ENCODE measurements around the gene COX8C.
"Not testable (repeated sequence)": the region's sequence is repeated elsewhere in the genome, so short reads cannot be mapped to it uniquely, and the experiment has no call there.

Gene COX8C

DNA sequence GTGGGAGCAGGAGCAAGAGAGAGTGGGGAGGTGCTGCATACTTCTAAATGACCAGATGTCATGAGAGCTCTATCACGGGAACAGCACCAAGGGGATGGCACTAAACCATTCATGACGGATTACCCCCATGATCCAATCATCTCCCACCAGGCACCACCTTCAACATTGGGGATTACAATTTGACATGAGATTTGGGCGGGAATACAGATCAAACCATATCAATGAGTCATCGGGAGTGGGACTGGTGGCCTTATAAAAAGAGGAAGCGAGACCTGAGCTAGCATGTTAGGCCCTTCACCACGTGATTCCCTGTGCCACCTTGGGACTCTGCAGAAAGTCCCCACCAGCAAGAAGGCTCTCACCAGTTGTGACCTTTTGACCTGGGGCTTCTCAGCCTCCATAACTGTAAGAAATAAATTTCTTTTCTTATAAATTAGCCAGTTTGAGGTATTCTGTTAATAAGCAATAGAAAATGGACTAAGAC lies 28.7 kb downstream of the COX8C start:
- no peak for DNase-seq

GRCh38 chr14:93379831-93380230 lies 32.8 kb downstream of the COX8C start:
- DNase-seq: no peak

DNA sequence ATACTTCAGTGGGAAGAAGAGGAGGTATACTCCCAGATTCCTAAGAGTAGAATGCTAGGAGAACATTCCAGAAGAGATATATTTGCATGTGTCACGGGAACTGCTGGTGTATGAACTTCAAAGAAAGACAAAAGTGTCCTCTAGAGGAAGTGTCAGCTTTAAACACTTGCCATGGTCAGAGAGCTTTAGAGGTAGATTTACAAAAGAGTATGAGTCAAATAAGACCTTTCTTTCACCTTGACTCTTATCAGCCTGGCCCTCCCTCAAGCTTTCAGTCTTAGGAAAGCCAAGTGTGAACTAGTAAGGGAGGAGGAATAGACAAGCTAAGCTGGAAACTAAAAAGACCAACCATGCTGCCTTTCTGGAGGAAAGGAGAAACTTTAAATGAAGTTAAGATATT lies 34.7 kb downstream of the COX8C start:
- DNase-seq: no peak

- DNase-seq: not testable (repeated sequence)
Observed at GRCh38 chr14:93384256-93384655, 37.3 kb downstream of the COX8C start.

DNA sequence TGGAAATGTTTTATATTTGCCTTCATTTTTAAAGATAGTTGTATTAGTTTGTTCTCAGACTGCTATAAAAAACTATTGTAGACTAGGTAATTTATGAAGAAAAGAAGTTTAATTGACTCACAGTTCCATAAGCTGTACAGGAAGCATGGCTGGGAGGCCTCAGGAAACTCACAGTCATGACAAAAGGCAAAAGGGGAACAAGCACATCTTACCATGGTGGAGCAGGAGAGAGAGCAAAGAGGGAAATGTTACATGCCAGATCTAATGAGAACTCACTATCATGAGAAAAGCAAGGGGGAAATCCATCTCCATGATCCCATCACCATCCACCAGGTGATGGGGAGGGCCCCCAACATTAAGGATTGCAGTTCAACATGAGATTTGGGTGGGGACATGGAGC lies 48.2 kb downstream of the COX8C start:
- DNase-seq: no peak

GRCh38 chr14:93396456-93396855 lies 49.5 kb downstream of the COX8C start:
- no peak for DNase-seq
